NCI-H1417 treated with DMSO at 0.1 percent for 48 hours (cell line): ENCODE data around the gene WDR5.

Experiments used
- DNase-seq: peaks from one replicate; lab custom pipeline; 2025; lab: John Stamatoyannopoulos, UW

The WDR5 gene

DNA sequence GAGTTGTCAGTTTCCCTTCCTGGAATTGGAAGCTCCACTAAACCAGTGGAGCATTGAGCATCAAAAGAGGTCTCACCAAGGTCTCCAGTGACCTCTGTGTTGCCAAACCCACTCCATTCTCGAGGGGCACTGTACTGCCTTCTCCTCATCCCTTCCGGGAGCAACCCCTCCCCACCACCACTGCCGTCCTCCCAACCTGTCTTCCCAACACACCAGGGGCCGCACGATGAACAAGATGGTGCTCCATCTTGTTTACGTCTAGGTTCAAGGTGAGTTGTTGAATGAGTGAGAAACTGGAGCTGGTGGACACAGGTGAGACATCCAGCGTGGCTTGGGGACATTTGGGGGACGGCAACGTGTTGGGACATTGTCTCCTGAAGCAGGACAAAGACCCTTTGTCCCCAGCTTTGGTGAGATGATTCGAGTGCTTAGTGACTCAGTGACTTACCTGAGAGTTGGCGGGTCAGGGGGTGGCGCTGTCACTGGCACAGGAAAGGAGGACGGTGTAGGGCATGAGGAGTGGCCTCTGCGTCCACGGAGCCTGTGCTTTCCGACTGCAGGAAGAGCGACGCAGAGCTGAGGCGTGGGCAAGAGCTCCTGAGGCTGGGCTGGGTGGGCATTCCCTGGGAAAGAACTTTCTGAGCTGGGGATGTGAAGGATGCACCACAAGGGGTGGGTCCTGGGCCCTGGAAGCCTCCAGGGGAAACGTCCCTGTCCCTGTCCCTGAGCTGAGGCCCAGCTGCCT, 73.3 kb downstream of the WDR5 start:
- DNase-seq, result no peak
